ENCODE measurements around the gene HOXD3. TPM values are rescaled to one million over a fixed set of nuclear protein-coding genes. Genes with fewer than 3 reads are reported as not detected.

Gene HOXD3
- total RNA-seq, 4 donors from 2014 or later = 0.36 to 1.7 (median 0.64) TPM; not detected in 1

- in situ Hi-C loops (cut with MboI; ENCODE audit: low sequenced_read_pairs in 4 of 4) (no loop called here), intact Hi-C loops (cut with DNase I; ENCODE audit: low total_unique reads) (no loop called here)
- no peak overlapping the region for H3K27ac ChIP-seq
- ATAC-seq (no peak), DNase-seq (no peak)
- no peaks in the 10 kb centered on the region for H3K36me3 ChIP-seq
- H3K4me3 ChIP-seq = no peak overlapping the region
- H3K9me3 ChIP-seq = no peaks in the 10 kb centered on the region
- H3K27me3 ChIP-seq = peaks cover 36 to 65% (median 56%) of the 10 kb centered on the region in 3 donors
- no peak for TF ChIP-seq CTCF (IDR thresholded peaks at IDR 0.05 in 4 of 5, conservative IDR thresholded peaks at IDR 0.05 in 1 of 5)
- TF ChIP-seq POLR2A (IDR thresholded peaks at IDR 0.05) = no peak
- peaks cover 0 to 7% of the 10 kb centered on the region in 2 donors for H3K4me1 ChIP-seq
These were observed 18.0 kb downstream of the HOXD3 start for GRCh38 chr2:176174824-176175708.

GRCh38 chr2:176175709-176176607 is 18.9 kb downstream of the HOXD3 start:
- peaks cover 0 to 7% of the 10 kb centered on the region in 2 donors for H3K4me1 ChIP-seq
- DNase-seq (no peak), ATAC-seq (no peak)
- intact Hi-C loops (cut with DNase I; ENCODE audit: low total_unique reads) = no loop called here
- no peak overlapping the region for H3K4me3 ChIP-seq
- no peaks in the 10 kb centered on the region for H3K9me3 ChIP-seq
- TF ChIP-seq POLR2A (IDR thresholded peaks at IDR 0.05) (no peak), CTCF (IDR thresholded peaks at IDR 0.05 in 4 of 5, conservative IDR thresholded peaks at IDR 0.05 in 1 of 5) (no peak)
- peaks cover 43 to 69% (median 60%) of the 10 kb centered on the region in 3 donors for H3K27me3 ChIP-seq
- no peak overlapping the region for H3K27ac ChIP-seq
- in situ Hi-C loops (cut with MboI; ENCODE audit: low sequenced_read_pairs in 4 of 4) = no loop called here
- no peaks in the 10 kb centered on the region for H3K36me3 ChIP-seq

GRCh38 chr2:176177580-176178037 is 20.5 kb downstream of the HOXD3 start:
- Histone ChIP-seq H3K9me3 (no peaks in the 10 kb centered on the region), H3K4me3 (peak overlapping the region; percentile 23 to 51 (median 46)), H3K36me3 (no peaks in the 10 kb centered on the region), H3K27ac (peak overlapping the region in 1 of 4 donors; percentile 31), H3K4me1 (peaks cover 0 to 7% of the 10 kb centered on the region in 2 donors), H3K27me3 (peaks cover 36 to 58% (median 48%) of the 10 kb centered on the region in 3 donors)
- TF ChIP-seq CTCF (IDR thresholded peaks at IDR 0.05 in 4 of 5, conservative IDR thresholded peaks at IDR 0.05 in 1 of 5) = no peak
- no peak for TF ChIP-seq POLR2A (IDR thresholded peaks at IDR 0.05)
- intact Hi-C loops (cut with DNase I; ENCODE audit: low total_unique reads) = no loop called here
- in situ Hi-C loops (cut with MboI; ENCODE audit: low sequenced_read_pairs in 4 of 4) = no loop called here
- ATAC-seq (no peak), DNase-seq (no peak)

GRCh38 chr2:176178038-176178756 is 21.1 kb downstream of the HOXD3 start:
- no peak for DNase-seq
- TF ChIP-seq CTCF (IDR thresholded peaks at IDR 0.05 in 4 of 5, conservative IDR thresholded peaks at IDR 0.05 in 1 of 5) (no peak), POLR2A (IDR thresholded peaks at IDR 0.05) (no peak)
- peak overlapping the region; percentile 23 to 51 (median 46) for H3K4me3 ChIP-seq
- in situ Hi-C loops (cut with MboI; ENCODE audit: low sequenced_read_pairs in 4 of 4) (no loop called here), intact Hi-C loops (cut with DNase I; ENCODE audit: low total_unique reads) (no loop called here)
- H3K27ac ChIP-seq = peak overlapping the region in 1 of 4 donors; percentile 31
- H3K27me3 ChIP-seq = peaks cover 36 to 58% (median 42%) of the 10 kb centered on the region in 3 donors
- H3K4me1 ChIP-seq = peaks cover 0 to 7% of the 10 kb centered on the region in 2 donors
- H3K9me3 ChIP-seq = no peaks in the 10 kb centered on the region
- no peak for ATAC-seq
- H3K36me3 ChIP-seq = no peaks in the 10 kb centered on the region
